CD14-positive monocyte (primary cell): ENCODE results near the gene FAF1. TPM values are rescaled to one million over a fixed set of nuclear protein-coding genes. Genes with fewer than 3 reads are reported as not detected.

Source experiments
- DNase-seq, 3 donors: peaks; one replicate each; pipeline ENCODE4 v3.0.0-alpha.2; 2011 to 2022
- H2AFZ ChIP-seq: 2 replicates; pipeline ENCODE4 v1.6.0; 2012; ENCODE audit warnings: mild to moderate bottlenecking, low read depth, low read length, inconsistent platforms; ENCODE audit not compliant: insufficient read depth, poor library complexity, severe bottlenecking
- H3K27ac ChIP-seq, 2 donors: 1 replicate in 1 of 2; 2 replicates in 1 of 2; pipeline ENCODE4 v1.5.1; 2012 to 2013; ENCODE audit warnings: low read length in 2 of 2, control low read depth in 1 of 2, inconsistent platforms in 1 of 2, low read depth in 1 of 2, mild to moderate bottlenecking in 1 of 2
- H3K27me3 ChIP-seq, 2 donors: one replicate each; pipeline versions ENCODE4 v1.6.0 to v1.6.1; 2011 to 2013; ENCODE audit warnings: low read length in 2 of 2; ENCODE audit not compliant: control insufficient read depth in 2 of 2, insufficient read depth in 2 of 2
- H3K36me3 ChIP-seq, 2 donors: replicated peaks in 1 of 2; 1 replicate in 1 of 2; 2 replicates in 1 of 2; pipeline versions ENCODE4 v1.5.1 to v1.6.1; 2012 to 2013; ENCODE audit warnings: low read length in 2 of 2, control low read depth in 1 of 2, inconsistent platforms in 1 of 2, mild to moderate bottlenecking in 1 of 2; ENCODE audit not compliant: insufficient read depth in 2 of 2, control insufficient read depth in 1 of 2
- H3K4me1 ChIP-seq, 2 donors: 1 replicate in 1 of 2; 2 replicates in 1 of 2; pipeline versions ENCODE4 v1.5.1 to v1.6.1; 2012 to 2013; ENCODE audit warnings: low read length in 2 of 2, control low read depth in 1 of 2, inconsistent platforms in 1 of 2, mild to moderate bottlenecking in 1 of 2, moderate library complexity in 1 of 2; ENCODE audit not compliant: insufficient read depth in 2 of 2, control insufficient read depth in 1 of 2
- H3K4me2 ChIP-seq: replicated peaks from 2 replicates; pipeline ENCODE3; 2012; ENCODE audit warnings: low read length, moderate library complexity, mild to moderate bottlenecking; ENCODE audit not compliant: poor library complexity, severe bottlenecking; ENCODE audit errors: extremely low read depth
- H3K4me3 ChIP-seq, 3 experiments: fragments of 200-600 bp in 1 of 3; sonication (generic) in 1 of 3; replicated peaks in 1 of 3; 1 replicate in 2 of 3; 2 replicates in 1 of 3; pipeline ENCODE4 v1.5.1; 2011 to 2013; ENCODE audit warnings: low read length in 3 of 3, mild to moderate bottlenecking in 3 of 3, control low read depth in 2 of 3, low read depth in 2 of 3, inconsistent platforms in 1 of 3, moderate library complexity in 1 of 3
- H3K79me2 ChIP-seq: 2 replicates; pipeline ENCODE4 v1.6.0; 2012; ENCODE audit warnings: mild to moderate bottlenecking, control low read depth, inconsistent platforms, low read length, moderate library complexity; ENCODE audit not compliant: insufficient read depth
- H3K9ac ChIP-seq: 2 replicates; pipeline ENCODE4 v1.6.0; 2017; ENCODE audit warnings: low read length, mild to moderate bottlenecking; ENCODE audit not compliant: insufficient read depth, poor library complexity, severe bottlenecking
- H3K9me3 ChIP-seq, 2 donors: replicated peaks in 1 of 2; 1 replicate in 1 of 2; 2 replicates in 1 of 2; pipeline versions ENCODE4 v1.5.1 to v1.6.1; 2012 to 2013; ENCODE audit warnings: low read length in 2 of 2, control low read depth in 1 of 2; ENCODE audit not compliant: control insufficient read depth in 1 of 2, insufficient read depth in 1 of 2
- H4K20me1 ChIP-seq: 2 replicates; pipeline ENCODE4 v1.6.0; 2012; ENCODE audit warnings: mild to moderate bottlenecking, low read length, control low read depth, moderate library complexity; ENCODE audit not compliant: insufficient read depth
- H3K27ac Mint-ChIP-seq, 7 donors: one replicate each; pipeline ENCODE4 v1.8.0; 2020; ENCODE audit warnings: mild to moderate bottlenecking in 7 of 7, mixed read lengths in 7 of 7, moderate library complexity in 6 of 7, inconsistent platforms in 2 of 7
- H3K27me3 Mint-ChIP-seq, 3 donors: one replicate each; pipeline ENCODE4 v1.8.0; 2021 to 2022; ENCODE audit warnings: low read depth in 3 of 3, mild to moderate bottlenecking in 3 of 3, mixed read lengths in 3 of 3, moderate library complexity in 3 of 3, inconsistent platforms in 1 of 3
- H3K36me3 Mint-ChIP-seq, 2 donors: one replicate each; pipeline ENCODE4 v1.8.0; 2020; ENCODE audit warnings: mixed read lengths in 2 of 2, inconsistent platforms in 1 of 2, mild to moderate bottlenecking in 1 of 2
- H3K4me1 Mint-ChIP-seq: one replicate; pipeline ENCODE4 v1.8.0; 2020; ENCODE audit warnings: mild to moderate bottlenecking, mixed read lengths
- H3K4me3 Mint-ChIP-seq, 2 donors: one replicate each; pipeline ENCODE4 v1.8.0; 2020; ENCODE audit warnings: mild to moderate bottlenecking in 2 of 2, mixed read lengths in 2 of 2, moderate library complexity in 1 of 2
- H3K9me3 Mint-ChIP-seq, 7 donors: one replicate each; pipeline ENCODE4 v1.8.0; 2020 to 2022; ENCODE audit warnings: mixed read lengths in 7 of 7, mild to moderate bottlenecking in 6 of 7, moderate library complexity in 6 of 7, inconsistent platforms in 2 of 7
- WGBS: methylation state at CpG from one replicate; pipeline ENCODE4 v1.1.5; 2013; ENCODE audit warnings: missing lambda C conversion rate; ENCODE audit not compliant: insufficient coverage; 5-methylcytosine and 5-hydroxymethylcytosine counted together
- intact Hi-C, 2 donors: fragments of 100-400 bp; cut with micrococcal nuclease; formaldehyde crosslinking; loops; one replicate each; pipeline versions ENCODE4 v1.15.0 to v1.15.1; 2023
- polyA plus RNA-seq, 3 donors: library from polyadenylated mRNA; depleted of rRNA in 1 of 3; unstranded in 2 of 3; stranded (reverse) in 1 of 3; fragments of 300-500 nt in 2 of 3; fragments of >200 nt in 1 of 3; fragmentation: Illumina TruSeq in 2 of 3; gene quantifications; 1 replicate in 2 of 3; 2 replicates in 1 of 3; pipeline ENCODE4 v1.2.3, GENCODE V29; 2012 to 2021
- TF ChIP-seq, protein P1 (sequence below): fragments of 200-600 bp; IDR thresholded peaks from one replicate; pipeline ENCODE4 v1.8.0; 2022; ENCODE audit warnings: antibody characterized with exemption, mild to moderate bottlenecking

The FAF1 gene
- polyA plus RNA-seq, 3 donors, result 11.4 to 29.6 (median 16.9) TPM

DNA sequence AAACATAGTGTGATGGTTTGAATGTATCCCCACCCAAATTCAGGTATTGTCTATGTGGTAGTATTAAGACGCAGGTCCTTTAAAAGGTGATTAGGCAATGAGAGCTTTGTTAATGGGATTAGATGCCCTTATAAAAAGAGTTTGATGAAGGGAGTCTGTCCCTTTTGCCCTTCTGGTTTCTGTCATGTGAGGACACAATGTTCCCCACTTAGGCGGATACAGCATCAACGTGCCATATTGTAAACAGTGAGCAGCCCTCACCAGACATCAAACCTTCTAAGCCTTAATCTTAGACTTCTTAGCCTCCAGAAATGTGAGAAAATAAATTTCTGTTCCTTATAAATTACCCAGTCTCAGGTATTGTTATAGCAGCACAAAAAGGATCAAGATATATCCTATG is 172.8 kb downstream of the FAF1 start:
- H3K9ac ChIP-seq, result no peak overlapping the region
- H3K4me3 ChIP-seq, result no peak overlapping the region
- H3K27me3 ChIP-seq, result no peaks in the 10 kb centered on the region
- no peak overlapping the region for H3K27ac ChIP-seq
- H2AFZ ChIP-seq, result no peak overlapping the region
- H3K4me1 ChIP-seq, result no peaks in the 10 kb centered on the region
- TF ChIP-seq, protein P1, sequence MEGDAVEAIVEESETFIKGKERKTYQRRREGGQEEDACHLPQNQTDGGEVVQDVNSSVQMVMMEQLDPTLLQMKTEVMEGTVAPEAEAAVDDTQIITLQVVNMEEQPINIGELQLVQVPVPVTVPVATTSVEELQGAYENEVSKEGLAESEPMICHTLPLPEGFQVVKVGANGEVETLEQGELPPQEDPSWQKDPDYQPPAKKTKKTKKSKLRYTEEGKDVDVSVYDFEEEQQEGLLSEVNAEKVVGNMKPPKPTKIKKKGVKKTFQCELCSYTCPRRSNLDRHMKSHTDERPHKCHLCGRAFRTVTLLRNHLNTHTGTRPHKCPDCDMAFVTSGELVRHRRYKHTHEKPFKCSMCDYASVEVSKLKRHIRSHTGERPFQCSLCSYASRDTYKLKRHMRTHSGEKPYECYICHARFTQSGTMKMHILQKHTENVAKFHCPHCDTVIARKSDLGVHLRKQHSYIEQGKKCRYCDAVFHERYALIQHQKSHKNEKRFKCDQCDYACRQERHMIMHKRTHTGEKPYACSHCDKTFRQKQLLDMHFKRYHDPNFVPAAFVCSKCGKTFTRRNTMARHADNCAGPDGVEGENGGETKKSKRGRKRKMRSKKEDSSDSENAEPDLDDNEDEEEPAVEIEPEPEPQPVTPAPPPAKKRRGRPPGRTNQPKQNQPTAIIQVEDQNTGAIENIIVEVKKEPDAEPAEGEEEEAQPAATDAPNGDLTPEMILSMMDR, result no peak
- H4K20me1 ChIP-seq, result no peaks in the 10 kb centered on the region
- H3K9me3 ChIP-seq, result no peaks in the 10 kb centered on the region
- peaks cover 11 to 27% of the 10 kb centered on the region in 2 donors for H3K36me3 ChIP-seq
- H3K27ac Mint-ChIP-seq, result no peak overlapping the region
- no peaks in the 10 kb centered on the region for H3K79me2 ChIP-seq
- no peaks in the 10 kb centered on the region for H3K27me3 Mint-ChIP-seq
- no CpG with 5 or more reads among the region's 3 CpGs for WGBS
- no peak overlapping the region for H3K4me3 Mint-ChIP-seq
- DNase-seq, result no peak
- H3K4me1 Mint-ChIP-seq, result peaks cover 9% of the 10 kb centered on the region
- H3K36me3 Mint-ChIP-seq, result peaks cover 25 to 29% of the 10 kb centered on the region in 2 donors
- intact Hi-C loops, result no loop called here
- no peaks in the 10 kb centered on the region for H3K9me3 Mint-ChIP-seq
- H3K4me2 ChIP-seq, result no peak overlapping the region

DNA sequence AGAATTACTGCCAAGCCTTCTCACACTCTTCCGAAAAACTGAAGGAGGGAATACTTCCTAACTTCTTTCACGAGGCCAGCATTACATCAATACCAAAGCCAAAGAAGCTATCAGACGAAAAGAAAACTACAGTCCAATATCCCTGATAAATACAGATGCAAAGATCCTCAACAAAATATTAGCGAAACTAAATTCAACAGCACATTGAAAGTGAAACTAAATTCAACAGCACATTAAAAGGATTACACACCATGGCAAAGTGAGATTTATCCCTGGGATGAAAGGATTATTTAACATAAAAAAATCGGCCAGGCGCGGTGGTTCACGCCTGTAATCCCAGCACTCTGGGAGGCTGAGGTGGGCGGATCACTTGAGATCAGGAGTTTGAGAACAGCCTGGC is 176.8 kb downstream of the FAF1 start:
- no peaks in the 10 kb centered on the region for H3K27me3 Mint-ChIP-seq

More for the DNA sequence above, 176.8 kb downstream of the FAF1 start:
- intact Hi-C loops, result no loop called here
- WGBS, result 93% methylated on average over 3 of the region's 9 CpGs
- H4K20me1 ChIP-seq, result no peaks in the 10 kb centered on the region
- peaks cover 15 to 40% of the 10 kb centered on the region in 2 donors for H3K36me3 ChIP-seq
- no peak overlapping the region for H3K27ac ChIP-seq
- TF ChIP-seq, protein P1, result no peak
- Mint-ChIP-seq H3K36me3 (peaks cover 35 to 42% of the 10 kb centered on the region in 2 donors), H3K4me1 (peaks cover 18% of the 10 kb centered on the region), H3K4me3 (no peak overlapping the region), H3K9me3 (no peaks in the 10 kb centered on the region), H3K27ac (peak overlapping the region in 3 of 7 donors; percentile 35 to 66 (median 48))
- no peaks in the 10 kb centered on the region for H3K27me3 ChIP-seq
- no peak for DNase-seq
- no peak overlapping the region for H3K4me2 ChIP-seq
- no peaks in the 10 kb centered on the region for H3K9me3 ChIP-seq
- H3K4me1 ChIP-seq, result peaks cover 0 to 2% of the 10 kb centered on the region in 2 donors
- no peaks in the 10 kb centered on the region for H3K79me2 ChIP-seq
- H2AFZ ChIP-seq, result no peak overlapping the region
- no peak overlapping the region for H3K4me3 ChIP-seq
- H3K9ac ChIP-seq, result no peak overlapping the region
